H9 (cell line): ENCODE measurements around the gene CCDC71L. TPM values are rescaled to one million over a fixed set of nuclear protein-coding genes. Genes with fewer than 3 reads are reported as not detected.

Source experiments
- DNase-seq: peaks from one replicate; pipeline ENCODE4 v3.0.0-alpha.2; 2017
- H2AFZ ChIP-seq: one replicate; pipeline ENCODE4 v1.6.1; 2013; ENCODE audit warnings: mild to moderate bottlenecking, low read length, control low read depth, moderate library complexity
- H2AK5ac ChIP-seq: 2 replicates; pipeline ENCODE4 v1.6.1; 2013; ENCODE audit warnings: low read length, control low read depth, mixed read lengths; ENCODE audit not compliant: insufficient read length
- H2BK120ac ChIP-seq: one replicate; pipeline ENCODE4 v1.6.1; 2013; ENCODE audit warnings: low read depth, mild to moderate bottlenecking, low read length, control low read depth, inconsistent platforms; ENCODE audit not compliant: poor library complexity, severe bottlenecking
- H2BK12ac ChIP-seq: 2 replicates; pipeline ENCODE4 v1.6.1; 2013; ENCODE audit warnings: low read length, control low read depth, mixed read lengths, low read depth; ENCODE audit not compliant: insufficient read length
- H2BK15ac ChIP-seq: 2 replicates; pipeline ENCODE4 v1.6.1; 2013; ENCODE audit warnings: low read depth, low read length, control low read depth
- H2BK20ac ChIP-seq: one replicate; pipeline ENCODE4 v1.6.1; 2013; ENCODE audit warnings: low read depth, mild to moderate bottlenecking, low read length, control low read depth, inconsistent platforms; ENCODE audit not compliant: poor library complexity, severe bottlenecking
- H2BK5ac ChIP-seq: 2 replicates; pipeline ENCODE4 v1.6.1; 2013; ENCODE audit warnings: low read length, control low read depth, mixed read lengths; ENCODE audit not compliant: insufficient read length
- H3K14ac ChIP-seq: 2 replicates; pipeline ENCODE4 v1.6.1; 2013; ENCODE audit warnings: low read length, control low read depth; ENCODE audit not compliant: insufficient read depth
- H3K18ac ChIP-seq: 2 replicates; pipeline ENCODE4 v1.6.1; 2013; ENCODE audit warnings: low read depth, mild to moderate bottlenecking, mixed read lengths, low read length, control low read depth; ENCODE audit not compliant: insufficient read length
- H3K23ac ChIP-seq: 2 replicates; pipeline ENCODE4 v1.6.1; 2013; ENCODE audit warnings: low read length, control low read depth, mixed read lengths, low read depth; ENCODE audit not compliant: insufficient read length
- H3K23me2 ChIP-seq: 2 replicates; pipeline ENCODE4 v1.6.1; 2013; ENCODE audit warnings: low read depth, mild to moderate bottlenecking, mixed read lengths, low read length, control low read depth; ENCODE audit not compliant: insufficient read length, poor library complexity, severe bottlenecking
- H3K27ac ChIP-seq: 2 replicates; pipeline ENCODE4 v1.5.1; 2013; ENCODE audit warnings: low read length, control low read depth, mixed read lengths, low read depth; ENCODE audit not compliant: insufficient read length
- H3K27me3 ChIP-seq: 2 replicates; pipeline ENCODE4 v1.6.1; 2013; ENCODE audit warnings: low read length, control low read depth, inconsistent platforms; ENCODE audit not compliant: insufficient read depth
- H3K4ac ChIP-seq: 2 replicates; pipeline ENCODE4 v1.6.1; 2013; ENCODE audit warnings: low read depth, mild to moderate bottlenecking, control low read depth, inconsistent platforms, low read length, moderate library complexity
- H3K4me1 ChIP-seq: 2 replicates; pipeline ENCODE4 v1.6.1; 2013; ENCODE audit warnings: low read length, control low read depth, inconsistent platforms; ENCODE audit not compliant: insufficient read depth
- H3K4me2 ChIP-seq: 2 replicates; pipeline ENCODE4 v1.6.1; 2013; ENCODE audit warnings: low read length, control low read depth, mixed read lengths; ENCODE audit not compliant: insufficient read length, insufficient read depth
- H3K56ac ChIP-seq: 2 replicates; pipeline ENCODE4 v1.6.1; 2013; ENCODE audit warnings: low read depth, mild to moderate bottlenecking, mixed read lengths, low read length, control low read depth; ENCODE audit not compliant: insufficient read length
- H3K79me1 ChIP-seq: 2 replicates; pipeline ENCODE4 v1.6.1; 2013; ENCODE audit warnings: low read depth, mild to moderate bottlenecking, moderate library complexity, low read length, control low read depth, inconsistent platforms; ENCODE audit not compliant: insufficient read depth, poor library complexity, severe bottlenecking
- H3K79me2 ChIP-seq: 2 replicates; pipeline ENCODE4 v1.6.1; 2013; ENCODE audit warnings: low read length, control low read depth, inconsistent platforms; ENCODE audit not compliant: insufficient read depth
- H3K9ac ChIP-seq: 2 replicates; pipeline ENCODE4 v1.6.1; 2013; ENCODE audit warnings: low read length, control low read depth, mixed read lengths; ENCODE audit not compliant: insufficient read length; ENCODE audit errors: extremely low read depth
- H3K9me3 ChIP-seq: one replicate; pipeline ENCODE4 v1.6.1; 2013; ENCODE audit warnings: low read depth, low read length, inconsistent platforms; ENCODE audit not compliant: control insufficient read depth
- H3T11ph ChIP-seq: one replicate; pipeline ENCODE4 v1.6.1; 2013; ENCODE audit warnings: mild to moderate bottlenecking, low read length, control low read depth, inconsistent platforms
- H4K20me1 ChIP-seq: one replicate; pipeline ENCODE4 v1.6.1; 2013; ENCODE audit not compliant: control insufficient read depth, insufficient read length, insufficient read depth
- H4K5ac ChIP-seq: 2 replicates; pipeline ENCODE4 v1.6.1; 2013; ENCODE audit warnings: low read depth, mild to moderate bottlenecking, mixed read lengths, low read length, control low read depth; ENCODE audit not compliant: insufficient read length
- H4K8ac ChIP-seq: replicated peaks from 2 replicates; pipeline ENCODE4 v1.6.1; 2013; ENCODE audit warnings: low read length, control low read depth, mixed read lengths, low read depth; ENCODE audit not compliant: insufficient read length
- H4K91ac ChIP-seq: 2 replicates; pipeline ENCODE4 v1.6.1; 2013; ENCODE audit warnings: low read depth, mild to moderate bottlenecking, moderate library complexity, mixed read lengths, low read length, control low read depth; ENCODE audit not compliant: insufficient read length
- H3K27ac Mint-ChIP-seq, 3 experiments: 2 replicates in 2 of 3; 3 replicates in 1 of 3; pipeline ENCODE4 v1.8.0; 2020 to 2021; ENCODE audit warnings: mixed read lengths in 3 of 3, mild to moderate bottlenecking in 1 of 3, moderate library complexity in 1 of 3
- H3K27me3 Mint-ChIP-seq: 2 replicates; pipeline ENCODE4 v1.8.0; 2021; ENCODE audit warnings: low read depth, mild to moderate bottlenecking, moderate library complexity, mixed read lengths
- H3K36me3 Mint-ChIP-seq, 3 experiments: 2 replicates in 2 of 3; 3 replicates in 1 of 3; pipeline ENCODE4 v1.8.0; 2020 to 2021; ENCODE audit warnings: low read depth in 3 of 3, mixed read lengths in 3 of 3; ENCODE audit not compliant: insufficient read depth in 1 of 3
- H3K4me1 Mint-ChIP-seq, 2 experiments: 2 replicates each; pipeline ENCODE4 v1.8.0; 2020; ENCODE audit warnings: mixed read lengths in 2 of 2
- H3K4me3 Mint-ChIP-seq, 2 experiments: 2 replicates in 1 of 2; 3 replicates in 1 of 2; pipeline ENCODE4 v1.8.0; 2020 to 2021; ENCODE audit warnings: mild to moderate bottlenecking in 2 of 2, mixed read lengths in 2 of 2, moderate library complexity in 1 of 2
- H3K9me3 Mint-ChIP-seq, 2 experiments: 2 replicates in 1 of 2; 3 replicates in 1 of 2; pipeline ENCODE4 v1.8.0; 2020; ENCODE audit warnings: mild to moderate bottlenecking in 2 of 2, mixed read lengths in 2 of 2, moderate library complexity in 1 of 2
- WGBS: extraction: QIAGEN DNeasy Blood & Tissue Kit; methylation state at CpG from one replicate; pipeline ENCODE4 v1.1.7; 2013; ENCODE audit warnings: missing lambda C conversion rate, low lambda C conversion rate, mixed read lengths; ENCODE audit not compliant: insufficient read length; ENCODE audit errors: extremely low coverage; 5-methylcytosine and 5-hydroxymethylcytosine counted together
- total RNA-seq: library from RNA; stranded (reverse); gene quantifications from 2 replicates; pipeline ENCODE4 v1.2.1, GENCODE V29; 2021
- TF ChIP-seq, protein P1 (sequence below): fragments of 200-600 bp; sonication (generic); conservative IDR thresholded peaks from 3 replicates; pipeline ENCODE4 v1.8.0; 2021; ENCODE audit warnings: antibody characterized with exemption, mild to moderate bottlenecking

CCDC71L gene
- total RNA-seq, 1 experiment from 2014 or later = 13.7 TPM

DNA sequence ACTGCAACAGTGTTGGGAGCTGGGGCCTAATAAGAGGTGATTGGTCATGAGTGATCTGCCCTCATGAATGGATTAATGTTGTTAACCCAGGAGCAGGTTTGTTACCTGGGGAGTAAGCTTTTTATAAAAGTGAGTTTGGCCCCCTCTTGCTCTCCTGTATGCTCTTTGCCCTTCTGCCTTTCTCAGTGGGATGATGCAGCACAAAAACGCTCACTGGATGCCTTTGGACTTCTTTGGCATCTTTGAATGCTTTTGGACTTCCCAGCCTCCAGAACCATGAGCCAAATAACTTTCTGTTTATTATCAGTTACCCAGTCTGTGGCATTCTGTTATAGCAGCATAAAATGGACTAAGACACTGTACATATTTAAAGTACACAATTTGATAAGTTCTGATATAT lies 48.5 kb downstream of the CCDC71L start:
- H4K8ac ChIP-seq = no peak overlapping the region
- Mint-ChIP-seq H3K4me1 (peaks cover 4% of the 10 kb centered on the region in 2 experiments), H3K9me3 (peaks cover 7 to 9% of the 10 kb centered on the region in 2 experiments; a peak in 4 of 5 replicates), H3K27ac (no peak overlapping the region), H3K36me3 (0 out of 7 replicates have a peak, but pooled peaks cover 0 to 3% (median 3%) of the 10 kb centered on the region in 3 experiments), H3K4me3 (no peak overlapping the region), H3K27me3 (no peaks in the 10 kb centered on the region; the same call in 1 of the 2 replicates)
- H3K23ac ChIP-seq = no peak overlapping the region
- H3K56ac ChIP-seq = no peak overlapping the region
- H3K79me1 ChIP-seq = no peaks in the 10 kb centered on the region
- H4K91ac ChIP-seq = no peak overlapping the region
- H3K9me3 ChIP-seq = no peaks in the 10 kb centered on the region
- H2BK120ac ChIP-seq = no peak overlapping the region
- H3T11ph ChIP-seq = no peak overlapping the region
- no peaks in the 10 kb centered on the region for H4K20me1 ChIP-seq
- H3K79me2 ChIP-seq = no peaks in the 10 kb centered on the region
- no peak overlapping the region for H3K27ac ChIP-seq
- no peak overlapping the region for H3K4ac ChIP-seq
- H2AFZ ChIP-seq = no peak overlapping the region
- H3K9ac ChIP-seq = no peak overlapping the region
- no peak overlapping the region for H2BK15ac ChIP-seq
- no CpG with 5 or more reads among the region's 1 CpG for WGBS
- H2BK5ac ChIP-seq = no peak overlapping the region
- no peaks in the 10 kb centered on the region; the same call in 1 of the 2 replicates for H3K4me1 ChIP-seq
- H4K5ac ChIP-seq = no peak overlapping the region
- H2BK12ac ChIP-seq = no peak overlapping the region
- H3K23me2 ChIP-seq = no peaks in the 10 kb centered on the region
- no peaks in the 10 kb centered on the region for H3K27me3 ChIP-seq
- H3K18ac ChIP-seq = no peak overlapping the region
- H2BK20ac ChIP-seq = no peak overlapping the region
- H3K14ac ChIP-seq = no peak overlapping the region
- TF ChIP-seq, protein P1, sequence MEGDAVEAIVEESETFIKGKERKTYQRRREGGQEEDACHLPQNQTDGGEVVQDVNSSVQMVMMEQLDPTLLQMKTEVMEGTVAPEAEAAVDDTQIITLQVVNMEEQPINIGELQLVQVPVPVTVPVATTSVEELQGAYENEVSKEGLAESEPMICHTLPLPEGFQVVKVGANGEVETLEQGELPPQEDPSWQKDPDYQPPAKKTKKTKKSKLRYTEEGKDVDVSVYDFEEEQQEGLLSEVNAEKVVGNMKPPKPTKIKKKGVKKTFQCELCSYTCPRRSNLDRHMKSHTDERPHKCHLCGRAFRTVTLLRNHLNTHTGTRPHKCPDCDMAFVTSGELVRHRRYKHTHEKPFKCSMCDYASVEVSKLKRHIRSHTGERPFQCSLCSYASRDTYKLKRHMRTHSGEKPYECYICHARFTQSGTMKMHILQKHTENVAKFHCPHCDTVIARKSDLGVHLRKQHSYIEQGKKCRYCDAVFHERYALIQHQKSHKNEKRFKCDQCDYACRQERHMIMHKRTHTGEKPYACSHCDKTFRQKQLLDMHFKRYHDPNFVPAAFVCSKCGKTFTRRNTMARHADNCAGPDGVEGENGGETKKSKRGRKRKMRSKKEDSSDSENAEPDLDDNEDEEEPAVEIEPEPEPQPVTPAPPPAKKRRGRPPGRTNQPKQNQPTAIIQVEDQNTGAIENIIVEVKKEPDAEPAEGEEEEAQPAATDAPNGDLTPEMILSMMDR = no peak
- no peak overlapping the region for H2AK5ac ChIP-seq
- no peak for DNase-seq
- no peak overlapping the region for H3K4me2 ChIP-seq
